GM12891 (cell line): ENCODE results near the gene SOX21.

Experiments
- POLR2A ChIP-seq: IDR thresholded peaks from 2 replicates; pipeline ENCODE4 v1.6.1; 2011; ENCODE audit warnings: low read depth, low read length, control low read depth
- POU2F2 ChIP-seq: IDR thresholded peaks from 2 replicates; pipeline ENCODE4 v1.6.1; 2011; ENCODE audit warnings: low read depth, mild to moderate bottlenecking, control low read depth, low read length, moderate library complexity

DNA sequence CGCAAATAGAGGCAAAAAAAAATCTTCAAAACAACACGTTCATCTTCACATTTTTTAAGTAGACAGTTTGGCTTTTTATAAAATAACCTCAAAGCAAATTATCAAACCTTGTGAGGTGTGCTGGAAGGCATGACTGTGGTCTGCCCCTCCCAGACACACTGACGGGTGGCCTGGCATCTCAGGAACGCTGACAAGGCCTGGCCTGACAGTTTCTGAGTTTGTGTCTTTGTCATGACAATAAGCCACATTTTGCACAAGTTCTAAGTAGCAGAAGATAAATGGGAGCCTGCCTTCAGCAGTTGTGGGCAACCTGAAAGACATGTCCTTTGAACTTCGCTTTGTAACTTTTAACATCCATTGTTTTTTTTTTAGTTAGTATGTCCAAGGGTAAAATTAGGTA, 38.5 kb downstream of the SOX21 start:
- TF ChIP-seq POLR2A (no peak), POU2F2 (no peak)
